ENCODE results near the gene HES5. TPM values are rescaled to one million over a fixed set of nuclear protein-coding genes. Genes with fewer than 3 reads are reported as not detected.

The HES5 gene
- total RNA-seq, 1 experiment from 2014 or later = not detected

- Histone ChIP-seq H4K5ac (ENCODE audit: insufficient read length, low read depth, low read length) (no peak overlapping the region), H3K4ac (ENCODE audit: low read depth, low read length) (no peak overlapping the region), H3K27me3 (ENCODE audit: insufficient read depth, low read length) (no peaks in the 10 kb centered on the region), H3T11ph (ENCODE audit: low read length) (no peak overlapping the region), H2BK5ac (ENCODE audit: insufficient read length, low read length) (no peak overlapping the region), H2BK12ac (ENCODE audit: insufficient read length, low read depth, low read length) (no peak overlapping the region), H3K56ac (ENCODE audit: insufficient read length, low read depth, low read length) (no peak overlapping the region), H4K20me1 (ENCODE audit: control insufficient read depth, insufficient read depth, insufficient read length) (no peaks in the 10 kb centered on the region), H3K4me1 (ENCODE audit: insufficient read depth, low read length) (no peaks in the 10 kb centered on the region), H3K4me2 (ENCODE audit: insufficient read depth, insufficient read length, low read length) (no peak overlapping the region), H3K23ac (ENCODE audit: insufficient read length, low read depth, low read length) (no peak overlapping the region), H3K18ac (ENCODE audit: insufficient read length, low read depth, low read length) (no peak overlapping the region), H2BK15ac (ENCODE audit: low read depth, low read length) (no peak overlapping the region), H3K79me1 (ENCODE audit: insufficient read depth, low read depth, low read length, poor library complexity, severe bottlenecking) (no peaks in the 10 kb centered on the region), H3K9ac (ENCODE audit: extremely low read depth, insufficient read length, low read length) (no peak overlapping the region), H4K8ac (replicated peaks; ENCODE audit: insufficient read length, low read depth, low read length) (no peak overlapping the region), H3K14ac (ENCODE audit: insufficient read depth, low read length) (no peak overlapping the region), H4K91ac (ENCODE audit: insufficient read length, low read depth, low read length) (no peak overlapping the region), H2BK120ac (ENCODE audit: low read depth, low read length, poor library complexity, severe bottlenecking) (no peak overlapping the region), H2BK20ac (ENCODE audit: low read depth, low read length, poor library complexity, severe bottlenecking) (no peak overlapping the region), H3K27ac (ENCODE audit: insufficient read length, low read depth, low read length) (no peak overlapping the region), H3K23me2 (ENCODE audit: insufficient read length, low read depth, low read length, poor library complexity, severe bottlenecking) (no peaks in the 10 kb centered on the region), H2AK5ac (ENCODE audit: insufficient read length, low read length) (no peak overlapping the region), H3K79me2 (ENCODE audit: insufficient read depth, low read length) (no peaks in the 10 kb centered on the region), H3K9me3 (ENCODE audit: control insufficient read depth, low read depth, low read length) (no peaks in the 10 kb centered on the region), H2AFZ (ENCODE audit: low read length) (no peak overlapping the region)
- Mint-ChIP-seq H3K27ac (no peak overlapping the region), H3K9me3 (no peaks in the 10 kb centered on the region), H3K4me1 (no peaks in the 10 kb centered on the region), H3K27me3 (ENCODE audit: low read depth) (no peaks in the 10 kb centered on the region), H3K4me3 (no peak overlapping the region), H3K36me3 (ENCODE audit: insufficient read depth in 1 of 3, low read depth in 3 of 3) (peaks cover 12 to 45% (median 40%) of the 10 kb centered on the region in 3 experiments; a peak in 6 of 7 replicates)
- WGBS (ENCODE audit: extremely low coverage, insufficient read length, low lambda C conversion rate) = no CpG with 5 or more reads among the region's 27 CpGs
- no peak for DNase-seq
- no peak for TF ChIP-seq CTCF (conservative IDR thresholded peaks at IDR 0.05)
These were observed 19.5 kb downstream of the HES5 start for GRCh38 chr1:2510366-2511155.
